ENCODE measurements around the gene IGDCC3. TPM values are rescaled to one million over a fixed set of nuclear protein-coding genes. Genes with fewer than 3 reads are reported as not detected.

IGDCC3 gene
- total and polyA plus RNA-seq, 2 donors (not counting 1 experiment from before 2014, with no cell fraction given): not detected

DNA sequence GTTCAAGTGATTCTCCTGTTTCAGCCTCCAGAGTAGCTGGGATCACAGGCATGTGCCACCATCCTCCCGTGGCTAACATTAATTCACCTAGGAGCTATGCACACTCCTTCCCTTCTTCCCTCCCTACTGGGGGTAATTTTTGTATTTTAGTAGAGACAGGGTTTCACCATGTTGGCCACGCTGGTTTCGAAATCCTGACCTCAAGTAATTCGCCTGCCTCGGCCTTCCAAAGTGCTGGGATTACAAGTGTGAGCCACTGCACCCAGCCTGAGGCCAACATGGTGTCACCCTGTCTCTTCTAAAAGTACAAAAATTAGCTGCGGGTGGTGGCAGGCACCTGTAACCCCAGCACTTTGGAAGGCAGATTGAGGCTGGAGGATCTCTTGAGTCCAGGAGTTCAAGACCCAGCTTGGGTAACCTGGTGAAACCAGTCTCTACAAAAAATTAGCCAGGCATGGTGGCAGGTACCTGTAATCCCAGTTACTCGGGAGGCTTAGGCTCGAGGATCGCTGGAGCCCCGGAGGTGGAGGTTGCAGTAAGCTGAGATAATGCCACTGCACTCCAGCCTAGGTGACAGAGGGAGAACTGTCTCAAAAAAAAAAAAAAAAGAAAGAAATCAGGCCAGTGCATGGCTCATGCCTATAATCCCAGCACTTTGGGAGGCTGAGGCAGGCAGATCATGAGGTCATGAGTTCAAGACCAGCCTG is 67.2 kb downstream of the IGDCC3 start:
- no peaks in the 10 kb centered on the region for H3K9me3 Mint-ChIP-seq (ENCODE audit: insufficient read depth)
- no peak overlapping the region for H3K4me2 ChIP-seq (replicated peaks; ENCODE audit: low read depth, low read length, poor library complexity, severe bottlenecking)
- 90% methylated on average over 9 of the region's 10 CpGs for WGBS (ENCODE audit: insufficient coverage)
- DNase-seq (no peak), ATAC-seq (ENCODE audit: low read depth) (no peak)
- H3K27ac Mint-ChIP-seq: no peak overlapping the region
- no peaks in the 10 kb centered on the region for H3K36me3 ChIP-seq (replicated peaks in 1 of 2; ENCODE audit: control extremely low read depth in 1 of 2, control insufficient read depth in 1 of 2, extremely low read depth in 1 of 2, insufficient read depth in 2 of 2, low read length in 1 of 2)
- H3K9me3 ChIP-seq (ENCODE audit: control extremely low read depth in 1 of 3, control insufficient read depth in 2 of 3, insufficient read depth in 1 of 3, low read length in 2 of 3): no peaks in the 10 kb centered on the region
- peaks cover 0 to 5% (median 0%) of the 10 kb centered on the region in 4 experiments for H3K27me3 ChIP-seq (replicated peaks in 1 of 4; ENCODE audit: control extremely low read depth in 1 of 4, control insufficient read depth in 3 of 4, insufficient read depth in 4 of 4, low read length in 3 of 4)
- intact Hi-C loops (cut with micrococcal nuclease): no loop called here
- H3K27me3 Mint-ChIP-seq: peaks cover 10% of the 10 kb centered on the region
- no peak overlapping the region for H3K9ac ChIP-seq (ENCODE audit: low read length)
- H4K20me1 ChIP-seq (ENCODE audit: control insufficient read depth, insufficient read depth, low read length, poor library complexity, severe bottlenecking): no peaks in the 10 kb centered on the region
- no peaks in the 10 kb centered on the region for H3K79me2 ChIP-seq (ENCODE audit: control insufficient read depth, insufficient read depth, low read length)
- no peak overlapping the region for H3K4me3 ChIP-seq (ENCODE audit: control extremely low read depth in 1 of 5, extremely low read depth in 1 of 5, insufficient read depth in 1 of 5, low read depth in 2 of 5, low read length in 4 of 5)
- TF ChIP-seq CTCF (IDR thresholded peaks at IDR 0.05): no peak
- no peak for TF ChIP-seq EZH2 (IDR thresholded peaks at IDR 0.05; ENCODE audit: borderline replicate concordance, insufficient read depth, low read depth, low read length, poor library complexity, severe bottlenecking)
- H3K4me1 ChIP-seq (ENCODE audit: control insufficient read depth in 2 of 2, insufficient read depth in 2 of 2, low read length in 2 of 2): peaks cover 0 to 3% of the 10 kb centered on the region in 2 donors
- no peak overlapping the region for H3K27ac ChIP-seq (ENCODE audit: low read length in 2 of 2)
- peaks cover 4% of the 10 kb centered on the region for H3K4me1 Mint-ChIP-seq
- POLR2A ChIA-PET: no interaction called here
- no peak overlapping the region for H2AFZ ChIP-seq (ENCODE audit: insufficient read depth, low read depth, low read length, poor library complexity, severe bottlenecking)
- CTCF ChIA-PET: interaction anchor here (1.1 to 2.3 kb wide), 3 partner anchors 9 to 75 kb away, joined by 4 to 7 read pairs (median 7); no protein-coding TSS in a partner anchor
- no peak overlapping the region for H3K4me3 Mint-ChIP-seq

GRCh38 chr15:65309882-65310418 is 67.9 kb downstream of the IGDCC3 start:
- TF ChIP-seq EZH2 (IDR thresholded peaks at IDR 0.05; ENCODE audit: borderline replicate concordance, insufficient read depth, low read depth, low read length, poor library complexity, severe bottlenecking): no peak
- TF ChIP-seq CTCF (IDR thresholded peaks at IDR 0.05): no peak
- H2AFZ ChIP-seq (ENCODE audit: insufficient read depth, low read depth, low read length, poor library complexity, severe bottlenecking): no peak overlapping the region
- H3K27me3 ChIP-seq (replicated peaks in 1 of 4; ENCODE audit: control extremely low read depth in 1 of 4, control insufficient read depth in 3 of 4, insufficient read depth in 4 of 4, low read length in 3 of 4): peaks cover 0 to 5% (median 0%) of the 10 kb centered on the region in 4 experiments
- WGBS (ENCODE audit: insufficient coverage): 98% methylated on average over 11 of the region's 12 CpGs
- peaks cover 2 to 9% of the 10 kb centered on the region in 2 donors for H3K4me1 ChIP-seq (ENCODE audit: control insufficient read depth in 2 of 2, insufficient read depth in 2 of 2, low read length in 2 of 2)
- no peak overlapping the region for H3K27ac ChIP-seq (ENCODE audit: low read length in 2 of 2)
- ChIA-PET POLR2A (no interaction called here), CTCF (interaction anchor here (1.1 to 2.3 kb wide), 3 partner anchors 9 to 75 kb away, joined by 4 to 7 read pairs (median 7); no protein-coding TSS in a partner anchor)
- H3K36me3 ChIP-seq (replicated peaks in 1 of 2; ENCODE audit: control extremely low read depth in 1 of 2, control insufficient read depth in 1 of 2, extremely low read depth in 1 of 2, insufficient read depth in 2 of 2, low read length in 1 of 2): no peaks in the 10 kb centered on the region
- ATAC-seq (ENCODE audit: low read depth) (no peak), DNase-seq (no peak)
- no peak overlapping the region for H3K9ac ChIP-seq (ENCODE audit: low read length)
- H3K4me2 ChIP-seq (replicated peaks; ENCODE audit: low read depth, low read length, poor library complexity, severe bottlenecking): no peak overlapping the region
- Mint-ChIP-seq H3K27me3 (peaks cover 6% of the 10 kb centered on the region), H3K27ac (no peak overlapping the region), H3K4me3 (no peak overlapping the region), H3K9me3 (ENCODE audit: insufficient read depth) (no peaks in the 10 kb centered on the region), H3K4me1 (peaks cover 8% of the 10 kb centered on the region)
- no peaks in the 10 kb centered on the region for H3K79me2 ChIP-seq (ENCODE audit: control insufficient read depth, insufficient read depth, low read length)
- no peaks in the 10 kb centered on the region for H3K9me3 ChIP-seq (ENCODE audit: control extremely low read depth in 1 of 3, control insufficient read depth in 2 of 3, insufficient read depth in 1 of 3, low read length in 2 of 3)
- H3K4me3 ChIP-seq (ENCODE audit: control extremely low read depth in 1 of 5, extremely low read depth in 1 of 5, insufficient read depth in 1 of 5, low read depth in 2 of 5, low read length in 4 of 5): no peak overlapping the region
- H4K20me1 ChIP-seq (ENCODE audit: control insufficient read depth, insufficient read depth, low read length, poor library complexity, severe bottlenecking): no peaks in the 10 kb centered on the region
- intact Hi-C loops (cut with micrococcal nuclease): no loop called here
